HepG2 (cell line): Measurements from ENCODE around the gene METTL1.

Source experiments
- CBX2 ChIP-seq, 2 experiments: fragments of 200-600 bp in 1 of 2; sonication (generic); formaldehyde crosslinking in 1 of 2; IDR thresholded peaks; 2 replicates each; pipeline versions ENCODE4 v1.7.0 to v1.8.1; 2018 to 2022; ENCODE audit warnings: low read depth in 2 of 2, low read length in 1 of 2, mild to moderate bottlenecking in 1 of 2, missing genetic modification reagents in 1 of 2
- CTCF ChIP-seq: sonication (generic); formaldehyde crosslinking; IDR thresholded peaks from 2 replicates; pipeline ENCODE4 v1.5.0; 2020; ENCODE audit warnings: mild to moderate bottlenecking, missing genetic modification reagents, moderate library complexity
- POLR2G ChIP-seq: fragments of 200-400 bp; formaldehyde crosslinking; IDR thresholded peaks from 2 replicates; pipeline ENCODE4 v1.6.1; 2018; ENCODE audit warnings: mild to moderate bottlenecking, low read depth, low read length, moderate library complexity

GRCh38 chr12:57755194-57755453, 16.8 kb downstream of the METTL1 start:
- no peak for TF ChIP-seq CBX2 (IDR thresholded peaks at IDR 0.05; ENCODE audit: low read depth, low read length)
- no peak for TF ChIP-seq CBX2 (CRISPR knock-in tag; IDR thresholded peaks at IDR 0.05; ENCODE audit: low read depth)
- no peak for TF ChIP-seq CTCF (CRISPR knock-in tag)
- no peak for TF ChIP-seq POLR2G
